Panc1 (cell line): ENCODE data around the gene PHF10.

ENCODE experiments used
- CTCF ChIP-seq: fragments of 450-650 bp; IDR thresholded peaks from 2 replicates; pipeline ENCODE4 v1.5.1; 2017; ENCODE audit warnings: mild to moderate bottlenecking
- REST ChIP-seq, 2 experiments: IDR thresholded peaks; 2 replicates each; pipeline ENCODE4 v1.6.1; 2011 to 2012; ENCODE audit warnings: low read depth in 2 of 2, control low read depth in 1 of 2, low read length in 1 of 2, mild to moderate bottlenecking in 1 of 2, moderate library complexity in 1 of 2; ENCODE audit not compliant: insufficient read depth in 1 of 2
- SIN3A ChIP-seq: IDR thresholded peaks from 2 replicates; pipeline ENCODE4 v1.6.1; 2012; ENCODE audit warnings: low read depth, mild to moderate bottlenecking, low read length, moderate library complexity, borderline replicate concordance; ENCODE audit not compliant: insufficient read depth
- TCF7L2 ChIP-seq: IDR thresholded peaks from 2 replicates; pipeline ENCODE4 v1.6.1; 2011; ENCODE audit warnings: mild to moderate bottlenecking, low read depth, low read length, inconsistent platforms

GRCh38 chr6:169741344-169741743 is 17.0 kb upstream of the PHF10 start:
- TF ChIP-seq CTCF, result no peak
- TF ChIP-seq SIN3A, result no peak
- no peak for TF ChIP-seq TCF7L2
- TF ChIP-seq REST (IDR thresholded peaks at IDR 0.05; ENCODE audit: insufficient read depth in 1 of 2, low read depth in 2 of 2, low read length in 1 of 2), result no peak
